Activated CD4-positive, alpha-beta memory T cell treated with anti-CD3 and anti-CD28 coated beads for 36 hours (primary cell): ENCODE results near the gene MOK. TPM values are rescaled to one million over a fixed set of nuclear protein-coding genes. Genes with fewer than 3 reads are reported as not detected.

Source experiments
- CTCF ChIA-PET: fragments of 350-600 bp; sonication (Branson Sonifier 250); formaldehyde crosslinking; loops from one replicate; lab custom pipeline; 2021; ENCODE audit warnings: antibody characterized with exemption, inconsistent platforms; lab: Charles Lee
- POLR2A ChIA-PET: fragments of 350-600 bp; sonication (Branson Sonifier 250); formaldehyde crosslinking; loops from one replicate; lab custom pipeline; 2021; ENCODE audit warnings: antibody characterized with exemption; lab: Charles Lee
- DNase-seq: peaks from one replicate; pipeline ENCODE4 v3.0.0-alpha.2; 2020
- H3K27ac Mint-ChIP-seq: one replicate; pipeline ENCODE4 v1.8.0; 2021; ENCODE audit warnings: mixed read lengths
- H3K27me3 Mint-ChIP-seq: one replicate; pipeline ENCODE4 v1.8.0; 2021; ENCODE audit warnings: mixed read lengths
- H3K36me3 Mint-ChIP-seq: one replicate; pipeline ENCODE4 v1.8.0; 2021; ENCODE audit warnings: mixed read lengths
- H3K4me1 Mint-ChIP-seq: one replicate; pipeline ENCODE4 v1.8.0; 2021; ENCODE audit warnings: low read depth, mixed read lengths
- H3K4me3 Mint-ChIP-seq: one replicate; pipeline ENCODE4 v1.8.0; 2021; ENCODE audit warnings: mild to moderate bottlenecking, mixed read lengths
- H3K9me3 Mint-ChIP-seq: one replicate; pipeline ENCODE4 v1.8.0; 2021; ENCODE audit warnings: mixed read lengths
- intact Hi-C: fragments of 100-400 bp; cut with micrococcal nuclease; formaldehyde crosslinking; loops from one replicate; pipeline ENCODE4 v1.15.1; 2023
- total RNA-seq, 2 experiments: library from RNA; stranded (reverse); gene quantifications; one replicate each; pipeline ENCODE4 v1.2.3, GENCODE V29; 2021

Gene MOK
- total RNA-seq, 2 experiments from 2014 or later, result 2.7 TPM

GRCh38 chr14:102206918-102207317, 98.0 kb downstream of the MOK start:
- peaks cover 28% of the 10 kb centered on the region for H3K36me3 Mint-ChIP-seq
- no peak overlapping the region for H3K4me3 Mint-ChIP-seq
- DNase-seq, result no peak
- no peaks in the 10 kb centered on the region for H3K27me3 Mint-ChIP-seq
- H3K4me1 Mint-ChIP-seq, result peaks cover 3% of the 10 kb centered on the region
- intact Hi-C loops, result no loop called here
- CTCF ChIA-PET, result no interaction called here
- no peak overlapping the region for H3K27ac Mint-ChIP-seq
- no peaks in the 10 kb centered on the region for H3K9me3 Mint-ChIP-seq
- POLR2A ChIA-PET, result no interaction called here

GRCh38 chr14:102205560-102205959, 99.4 kb downstream of the MOK start:
- DNase-seq, result no peak
- Mint-ChIP-seq H3K4me3 (no peak overlapping the region), H3K27ac (no peak overlapping the region), H3K9me3 (no peaks in the 10 kb centered on the region), H3K27me3 (no peaks in the 10 kb centered on the region), H3K36me3 (peaks cover 28% of the 10 kb centered on the region), H3K4me1 (peaks cover 17% of the 10 kb centered on the region)
- CTCF ChIA-PET, result no interaction called here
- intact Hi-C loops, result no loop called here
- POLR2A ChIA-PET, result no interaction called here

GRCh38 chr14:102203382-102203781, 101.6 kb downstream of the MOK start:
- CTCF ChIA-PET, result no interaction called here
- peaks cover 38% of the 10 kb centered on the region for H3K4me1 Mint-ChIP-seq
- peaks cover 29% of the 10 kb centered on the region for H3K36me3 Mint-ChIP-seq
- no peak overlapping the region for H3K4me3 Mint-ChIP-seq
- H3K9me3 Mint-ChIP-seq, result no peaks in the 10 kb centered on the region
- H3K27ac Mint-ChIP-seq, result no peak overlapping the region
- POLR2A ChIA-PET, result no interaction called here
- intact Hi-C loops, result loop anchor here (5.0 kb wide), 1 partner anchor 61 kb away; no protein-coding TSS in a partner anchor
- DNase-seq, result no peak
- no peaks in the 10 kb centered on the region for H3K27me3 Mint-ChIP-seq

- Mint-ChIP-seq H3K4me1 (peaks cover 39% of the 10 kb centered on the region), H3K27me3 (no peaks in the 10 kb centered on the region), H3K4me3 (no peak overlapping the region), H3K9me3 (no peaks in the 10 kb centered on the region), H3K27ac (no peak overlapping the region), H3K36me3 (peaks cover 30% of the 10 kb centered on the region)
- POLR2A ChIA-PET, result no interaction called here
- no peak for DNase-seq
- intact Hi-C loops, result loop anchor here (5.0 kb wide), 1 partner anchor 61 kb away; no protein-coding TSS in a partner anchor
- CTCF ChIA-PET, result no interaction called here
Measured at GRCh38 chr14:102202944-102203343, 102.0 kb downstream of the MOK start.

GRCh38 chr14:102201776-102202175, 103.2 kb downstream of the MOK start:
- Mint-ChIP-seq H3K36me3 (peaks cover 31% of the 10 kb centered on the region), H3K9me3 (no peaks in the 10 kb centered on the region), H3K4me1 (peaks cover 48% of the 10 kb centered on the region), H3K27me3 (no peaks in the 10 kb centered on the region), H3K27ac (no peak overlapping the region), H3K4me3 (no peak overlapping the region)
- ChIA-PET CTCF (no interaction called here), POLR2A (interaction anchor here (2.2 kb wide), 1 partner anchor 20 kb away, joined by 9 read pairs; no protein-coding TSS in a partner anchor)
- intact Hi-C loops, result loop anchor here (1.0 to 5.0 kb wide), 2 partner anchors 19 to 59 kb away; no protein-coding TSS in a partner anchor
- no peak for DNase-seq

- Mint-ChIP-seq H3K4me1 (peaks cover 52% of the 10 kb centered on the region), H3K36me3 (peaks cover 32% of the 10 kb centered on the region), H3K27me3 (no peaks in the 10 kb centered on the region), H3K9me3 (no peaks in the 10 kb centered on the region), H3K27ac (peak overlapping the region; percentile 43), H3K4me3 (peak overlapping the region; percentile 9)
- peak; percentile 55 for DNase-seq
- CTCF ChIA-PET, result interaction anchor here (1.3 kb wide), 1 partner anchor 115 kb away, joined by 3 read pairs; no protein-coding TSS in a partner anchor
- intact Hi-C loops, result loop anchor here (1.0 to 5.0 kb wide), 2 partner anchors 19 to 59 kb away; no protein-coding TSS in a partner anchor
- POLR2A ChIA-PET, result interaction anchor here (0.6 to 2.2 kb wide), 3 partner anchors 19 to 394 kb away, joined by 3 to 9 read pairs (median 4); no protein-coding TSS in a partner anchor
Measured at GRCh38 chr14:102201353-102201738, 103.6 kb downstream of the MOK start.

- DNase-seq, result peak; percentile 23
- H3K27ac Mint-ChIP-seq, result peak overlapping the region; percentile 43
- intact Hi-C loops, result loop anchor here (1.0 to 5.0 kb wide), 2 partner anchors 19 to 59 kb away; no protein-coding TSS in a partner anchor
- peaks cover 54% of the 10 kb centered on the region for H3K4me1 Mint-ChIP-seq
- ChIA-PET CTCF (interaction anchor here (0.7 to 1.3 kb wide), 3 partner anchors 14 to 116 kb away, joined by 3 read pairs; no protein-coding TSS in a partner anchor), POLR2A (interaction anchor here (0.6 to 2.2 kb wide), 3 partner anchors 19 to 394 kb away, joined by 3 to 9 read pairs (median 4); no protein-coding TSS in a partner anchor)
- H3K27me3 Mint-ChIP-seq, result no peaks in the 10 kb centered on the region
- H3K36me3 Mint-ChIP-seq, result peaks cover 32% of the 10 kb centered on the region
- H3K4me3 Mint-ChIP-seq, result no peak overlapping the region
- H3K9me3 Mint-ChIP-seq, result no peaks in the 10 kb centered on the region
Measured at GRCh38 chr14:102200690-102201352, 104.1 kb downstream of the MOK start.

- Mint-ChIP-seq H3K27me3 (no peaks in the 10 kb centered on the region), H3K4me3 (no peak overlapping the region), H3K36me3 (peaks cover 28% of the 10 kb centered on the region), H3K9me3 (no peaks in the 10 kb centered on the region), H3K4me1 (peaks cover 54% of the 10 kb centered on the region), H3K27ac (no peak overlapping the region)
- intact Hi-C loops, result no loop called here
- no peak for DNase-seq
- ChIA-PET POLR2A (no interaction called here), CTCF (interaction anchor here (0.9 kb wide), 1 partner anchor 100 kb away, joined by 4 read pairs; no protein-coding TSS in a partner anchor)
Measured at GRCh38 chr14:102197317-102197853, 107.6 kb downstream of the MOK start.

- ChIA-PET CTCF (interaction anchor here (0.9 kb wide), 1 partner anchor 100 kb away, joined by 4 read pairs; no protein-coding TSS in a partner anchor), POLR2A (no interaction called here)
- no peak for DNase-seq
- H3K9me3 Mint-ChIP-seq, result no peaks in the 10 kb centered on the region
- H3K36me3 Mint-ChIP-seq, result peaks cover 28% of the 10 kb centered on the region
- no peaks in the 10 kb centered on the region for H3K27me3 Mint-ChIP-seq
- intact Hi-C loops, result no loop called here
- H3K27ac Mint-ChIP-seq, result no peak overlapping the region
- H3K4me3 Mint-ChIP-seq, result no peak overlapping the region
- H3K4me1 Mint-ChIP-seq, result peaks cover 51% of the 10 kb centered on the region
Measured at GRCh38 chr14:102196902-102197230, 108.1 kb downstream of the MOK start.

- ChIA-PET POLR2A (interaction anchor here (1.7 kb wide), 1 partner anchor 15 kb away, joined by 4 read pairs; no protein-coding TSS in a partner anchor), CTCF (interaction anchor here (0.6 to 0.9 kb wide), 2 partner anchors 99 to 120 kb away, joined by 3 to 4 read pairs; no protein-coding TSS in a partner anchor)
- no peak overlapping the region for H3K27ac Mint-ChIP-seq
- no peaks in the 10 kb centered on the region for H3K27me3 Mint-ChIP-seq
- H3K4me3 Mint-ChIP-seq, result no peak overlapping the region
- intact Hi-C loops, result no loop called here
- peaks cover 48% of the 10 kb centered on the region for H3K4me1 Mint-ChIP-seq
- no peak for DNase-seq
- no peaks in the 10 kb centered on the region for H3K9me3 Mint-ChIP-seq
- peaks cover 28% of the 10 kb centered on the region for H3K36me3 Mint-ChIP-seq
Measured at GRCh38 chr14:102196039-102196901, 108.7 kb downstream of the MOK start.

- Mint-ChIP-seq H3K36me3 (peaks cover 28% of the 10 kb centered on the region), H3K4me3 (no peak overlapping the region), H3K9me3 (no peaks in the 10 kb centered on the region), H3K27me3 (no peaks in the 10 kb centered on the region), H3K4me1 (peaks cover 41% of the 10 kb centered on the region), H3K27ac (no peak overlapping the region)
- no peak for DNase-seq
- ChIA-PET POLR2A (interaction anchor here (1.7 kb wide), 1 partner anchor 14 kb away, joined by 4 read pairs; no protein-coding TSS in a partner anchor), CTCF (interaction anchor here (0.6 kb wide), 1 partner anchor 121 kb away, joined by 3 read pairs; no protein-coding TSS in a partner anchor)
- intact Hi-C loops, result no loop called here
Measured at GRCh38 chr14:102195446-102195845, 109.5 kb downstream of the MOK start.
